WTC11 (cell line): Measurements from ENCODE around the gene CAPZB.

Source experiments
- ATF3 ChIP-seq: sonication (generic); formaldehyde crosslinking; conservative IDR thresholded peaks from 2 replicates; pipeline ENCODE4 v1.8.1; 2022; ENCODE audit warnings: mild to moderate bottlenecking, missing genetic modification reagents
- CTCF ChIP-seq: fragments of 200-600 bp; IDR thresholded peaks from 2 replicates; pipeline ENCODE4 v1.8.0; 2022; ENCODE audit warnings: antibody characterized with exemption
- ESRRA ChIP-seq: sonication (generic); formaldehyde crosslinking; IDR thresholded peaks from 2 replicates; pipeline ENCODE4 v1.8.1; 2022; ENCODE audit warnings: mild to moderate bottlenecking, missing genetic modification reagents, borderline replicate concordance
- FOXJ3 ChIP-seq: sonication (generic); formaldehyde crosslinking; IDR thresholded peaks from 2 replicates; pipeline ENCODE4 v1.9.0; 2021; ENCODE audit warnings: missing genetic modification reagents, mild to moderate bottlenecking, borderline replicate concordance
- GABPB1 ChIP-seq: sonication (generic); formaldehyde crosslinking; IDR thresholded peaks from 2 replicates; pipeline ENCODE4 v1.8.1; 2023; ENCODE audit warnings: mild to moderate bottlenecking, missing genetic modification reagents
- HMGXB4 ChIP-seq: sonication (generic); formaldehyde crosslinking; IDR thresholded peaks from 2 replicates; pipeline ENCODE4 v1.8.1; 2023; ENCODE audit warnings: mild to moderate bottlenecking, moderate library complexity, missing genetic modification reagents
- IRF1 ChIP-seq: sonication (generic); formaldehyde crosslinking; IDR thresholded peaks from 2 replicates; pipeline ENCODE4 v1.8.0; 2023; ENCODE audit warnings: missing genetic modification reagents
- MAX ChIP-seq: sonication (generic); formaldehyde crosslinking; IDR thresholded peaks from 2 replicates; pipeline ENCODE4 v1.8.0; 2022; ENCODE audit warnings: mild to moderate bottlenecking, missing genetic modification reagents
- RELA ChIP-seq: sonication (generic); formaldehyde crosslinking; IDR thresholded peaks from 2 replicates; pipeline ENCODE4 v1.8.1; 2022; ENCODE audit warnings: missing genetic modification reagents, mild to moderate bottlenecking, borderline replicate concordance
- USF1 ChIP-seq: sonication (generic); formaldehyde crosslinking; IDR thresholded peaks from 2 replicates; pipeline ENCODE4 v1.8.0; 2022; ENCODE audit warnings: mild to moderate bottlenecking, missing genetic modification reagents
- ZNF671 ChIP-seq: fragments of 250-450 bp; sonication (Bioruptor Pico); IDR thresholded peaks from 2 replicates; pipeline ENCODE4 v1.8.0; 2021; ENCODE audit warnings: mild to moderate bottlenecking
- ZSCAN18 ChIP-seq: fragments of 250-450 bp; sonication (Bioruptor Pico); IDR thresholded peaks from 2 replicates; pipeline ENCODE4 v2.1.2; 2022; ENCODE audit warnings: mild to moderate bottlenecking, moderate library complexity

GRCh38 chr1:19427087-19427781, 58.1 kb downstream of the CAPZB start:
- TF ChIP-seq CTCF: no peak
- no peak for TF ChIP-seq ATF3
- TF ChIP-seq FOXJ3: no peak
- TF ChIP-seq HMGXB4 (CRISPR knock-in tag): no peak
- no peak for TF ChIP-seq GABPB1 (CRISPR knock-in tag)
- TF ChIP-seq IRF1 (CRISPR knock-in tag): no peak
- TF ChIP-seq RELA: no peak
- no peak for TF ChIP-seq USF1 (CRISPR knock-in tag)
- no peak for TF ChIP-seq ZNF671 (CRISPR knock-in tag)
- TF ChIP-seq ZSCAN18: no peak
- no peak for TF ChIP-seq MAX (CRISPR knock-in tag)
- no peak for TF ChIP-seq ESRRA (CRISPR knock-in tag)
